ENCODE data around the gene NAT14. TPM values are rescaled to one million over a fixed set of nuclear protein-coding genes. Genes with fewer than 3 reads are reported as not detected.
"Not testable (repeated sequence)": the region's sequence is repeated elsewhere in the genome, so short reads cannot be mapped to it uniquely, and the experiment has no call there.

Gene NAT14
- total RNA-seq, 1 experiment from 2014 or later, result 27.4 TPM

GRCh38 chr19:55534280-55534679 lies 49.3 kb downstream of the NAT14 start:
- not testable (repeated sequence) for DNase-seq (ENCODE audit: low read depth)

DNA sequence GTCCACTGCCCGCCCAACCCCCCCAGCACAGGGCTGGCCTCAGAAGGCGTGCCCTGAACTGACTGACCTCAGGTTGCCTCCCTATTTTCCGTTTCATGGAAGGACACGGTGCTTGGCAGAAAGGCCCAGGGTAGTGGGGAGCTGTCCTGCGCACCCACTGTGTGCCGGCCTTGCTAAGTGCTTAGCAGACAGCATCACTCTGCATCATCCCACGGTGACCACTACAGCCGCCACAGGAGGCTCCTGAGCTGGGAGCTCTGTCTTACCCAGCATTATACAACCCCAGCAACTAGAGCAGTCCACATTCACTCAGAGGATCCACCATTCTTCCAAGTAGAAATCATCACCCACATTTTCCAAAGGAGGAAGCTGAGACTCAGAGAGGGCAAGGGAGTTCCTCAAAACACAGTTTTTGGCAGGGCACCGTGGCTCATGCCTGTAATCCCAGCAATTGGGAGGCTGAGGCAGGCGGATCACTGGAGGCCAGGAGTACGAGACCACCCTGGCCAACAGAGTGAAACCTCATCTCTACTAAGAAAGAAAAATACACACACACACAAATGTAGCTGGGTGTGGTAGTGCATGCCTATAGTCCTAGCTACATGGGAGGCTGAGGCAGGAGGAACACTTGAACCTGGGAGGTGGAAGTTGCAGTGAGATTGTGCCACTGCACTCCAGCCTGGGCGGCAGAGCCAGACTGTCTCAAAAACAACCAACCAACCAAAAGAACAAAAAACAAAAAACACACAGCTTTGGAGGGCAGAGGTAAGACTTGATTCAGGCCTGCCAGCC lies 50.4 kb downstream of the NAT14 start:
- no peak for DNase-seq (ENCODE audit: low read depth)

- DNase-seq (ENCODE audit: low read depth), result no peak
Observed at GRCh38 chr19:55535965-55536350, 51.0 kb downstream of the NAT14 start.

DNA sequence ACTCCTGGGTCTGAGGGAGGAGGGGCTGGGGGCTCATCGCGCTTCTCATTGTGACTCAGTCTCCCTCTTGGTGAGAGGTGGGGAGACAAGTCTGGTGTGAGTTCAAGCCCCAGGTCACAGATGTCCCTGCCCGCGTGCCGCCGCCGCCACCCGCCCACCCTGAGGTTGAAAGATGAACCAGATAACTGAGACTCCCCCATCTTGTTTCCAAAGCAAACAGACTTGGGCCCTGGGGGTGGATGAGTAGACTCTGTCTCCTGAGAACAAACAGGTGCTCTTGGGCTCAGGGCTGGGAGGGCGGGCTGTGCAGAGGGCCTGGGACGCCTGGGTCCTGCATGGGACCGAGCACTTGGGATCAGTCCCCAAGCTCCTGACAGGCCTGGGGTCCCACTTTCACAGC lies 51.4 kb downstream of the NAT14 start:
- DNase-seq (ENCODE audit: low read depth), result no peak

Other genes with a start within 250 kb of the NAT14 start
- 64.6 and 82.5 TPM in 2 replicates for gene PPP6R1, start 226.2 kb upstream of the NAT14 start, total RNA-seq (2014; rRNA removed; shearing (Covaris generic))
- 77.4 and 77.8 TPM in 2 replicates for gene HSPBP1, start 205.1 kb upstream of the NAT14 start, total RNA-seq (2014; rRNA removed; shearing (Covaris generic))
- gene BRSK1, start 201.2 kb upstream of the NAT14 start, total RNA-seq (2014; rRNA removed; shearing (Covaris generic)), result 1.7 and 7.6 TPM in 2 replicates
- gene TMEM150B, start 159.8 kb upstream of the NAT14 start, total RNA-seq (2014; rRNA removed; shearing (Covaris generic)), result not detected in 2 replicates
- 2.4 and 5.8 TPM in 2 replicates for gene KMT5C, start 145.3 kb upstream of the NAT14 start, total RNA-seq (2014; rRNA removed; shearing (Covaris generic))
- not detected in 2 replicates for gene COX6B2, start 130.5 kb upstream of the NAT14 start, total RNA-seq (2014; rRNA removed; shearing (Covaris generic))
- not detected in 2 replicates for gene GARIN5B, start 121.9 kb upstream of the NAT14 start, total RNA-seq (2014; rRNA removed; shearing (Covaris generic))
- 52.7 and 56.0 TPM in 2 replicates for gene IL11, start 114.7 kb upstream of the NAT14 start, total RNA-seq (2014; rRNA removed; shearing (Covaris generic))
- not detected in 2 replicates for gene TMEM190, start 108.4 kb upstream of the NAT14 start, total RNA-seq (2014; rRNA removed; shearing (Covaris generic))
- gene TMEM238, start 100.9 kb upstream of the NAT14 start, total RNA-seq (2014; rRNA removed; shearing (Covaris generic)), result 1.1 and 1.3 TPM in 2 replicates
- gene RPL28, start 99.3 kb upstream of the NAT14 start, total RNA-seq (2014; rRNA removed; shearing (Covaris generic)), result 733 and 1,703 TPM in 2 replicates
- 646 and 1,047 TPM in 2 replicates for gene UBE2S, start 77.4 kb upstream of the NAT14 start, total RNA-seq (2014; rRNA removed; shearing (Covaris generic))
- not detected in 2 replicates for gene SHISA7, start 41.9 kb upstream of the NAT14 start, total RNA-seq (2014; rRNA removed; shearing (Covaris generic))
- 82.1 and 89.8 TPM in 2 replicates for gene ISOC2, start 23.5 kb upstream of the NAT14 start, total RNA-seq (2014; rRNA removed; shearing (Covaris generic))
- gene C19orf85, start 20.4 kb upstream of the NAT14 start, total RNA-seq (2014; rRNA removed; shearing (Covaris generic)), result 0.10 TPM in 1 of 2 replicates, not detected in the other
- gene ZNF628, start 8.6 kb upstream of the NAT14 start, total RNA-seq (2014; rRNA removed; shearing (Covaris generic)), result 2.4 and 4.6 TPM in 2 replicates
- gene SSC5D, start 3.2 kb downstream of the NAT14 start, total RNA-seq (2014; rRNA removed; shearing (Covaris generic)), result 0.05 and 0.07 TPM in 2 replicates
- gene SBK2, start 51.9 kb downstream of the NAT14 start, total RNA-seq (2014; rRNA removed; shearing (Covaris generic)), result not detected in 2 replicates
- not detected in 2 replicates for gene SBK3, start 60.4 kb downstream of the NAT14 start, total RNA-seq (2014; rRNA removed; shearing (Covaris generic))
- gene ZNF579, start 95.7 kb downstream of the NAT14 start, total RNA-seq (2014; rRNA removed; shearing (Covaris generic)), result 8.2 and 8.3 TPM in 2 replicates
- gene FIZ1, start 114.3 kb downstream of the NAT14 start, total RNA-seq (2014; rRNA removed; shearing (Covaris generic)), result 6.0 and 10.0 TPM in 2 replicates
- gene ZNF524, start 115.1 kb downstream of the NAT14 start, total RNA-seq (2014; rRNA removed; shearing (Covaris generic)), result 18.8 and 26.2 TPM in 2 replicates
- gene ZNF865, start 120.5 kb downstream of the NAT14 start, total RNA-seq (2014; rRNA removed; shearing (Covaris generic)), result 2.2 and 3.8 TPM in 2 replicates
- 4.1 and 6.1 TPM in 2 replicates for gene ZNF784, start 139.4 kb downstream of the NAT14 start, total RNA-seq (2014; rRNA removed; shearing (Covaris generic))
- gene ZNF580, start 155.8 kb downstream of the NAT14 start, total RNA-seq (2014; rRNA removed; shearing (Covaris generic)), result 16.5 and 55.3 TPM in 2 replicates
- gene ZNF581, start 158.5 kb downstream of the NAT14 start, total RNA-seq (2014; rRNA removed; shearing (Covaris generic)), result 23.7 and 29.5 TPM in 2 replicates
- gene CCDC106, start 163.0 kb downstream of the NAT14 start, total RNA-seq (2014; rRNA removed; shearing (Covaris generic)), result 14.0 and 17.6 TPM in 2 replicates
- gene U2AF2, start 169.8 kb downstream of the NAT14 start, total RNA-seq (2014; rRNA removed; shearing (Covaris generic)), result 334 and 352 TPM in 2 replicates
- gene EPN1, start 190.0 kb downstream of the NAT14 start, total RNA-seq (2014; rRNA removed; shearing (Covaris generic)), result 97.4 and 122 TPM in 2 replicates